ENCODE results near the gene HBG1. TPM values are rescaled to one million over a fixed set of nuclear protein-coding genes. Genes with fewer than 3 reads are reported as not detected.

The HBG1 gene
- total and polyA plus RNA-seq, 2 of the 8 experiments (the other 6 are each of a cell fraction or from before 2014, with no cell fraction given): 0.26 TPM; not detected in 1

DNA sequence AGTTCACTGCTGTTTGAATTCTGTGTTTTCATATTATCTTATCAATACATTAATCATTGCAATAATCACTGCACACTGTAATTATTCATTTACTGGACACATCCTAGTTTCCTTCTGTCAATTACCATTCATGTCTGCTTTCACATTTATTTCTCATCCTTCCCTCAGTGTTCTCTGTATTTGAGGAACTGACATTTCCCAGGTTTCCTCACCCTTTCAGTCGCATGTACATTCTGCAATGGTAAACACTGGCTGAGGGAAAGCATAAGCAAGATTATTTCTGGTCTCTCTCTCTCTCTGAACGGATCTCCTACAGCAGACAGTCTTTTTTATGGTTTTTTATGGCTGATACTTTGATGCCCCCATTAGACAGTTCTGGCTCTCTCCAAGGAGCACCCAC is 11.2 kb downstream of the HBG1 start:
- Histone ChIP-seq H2AK5ac (ENCODE audit: low read depth, low read length) (no peak overlapping the region), H3K4me2 (ENCODE audit: insufficient read depth in 1 of 2, low read depth in 2 of 2, low read length in 2 of 2) (no peak overlapping the region), H3K23ac (ENCODE audit: insufficient read length) (no peak overlapping the region), H3K9me3 (ENCODE audit: insufficient read depth in 2 of 2, low read depth in 1 of 2, low read length in 1 of 2) (no peaks in the 10 kb centered on the region), H3K4me1 (replicated peaks in 1 of 4; ENCODE audit: control insufficient read depth in 3 of 4, insufficient read depth in 4 of 4, low read length in 3 of 4) (no peaks in the 10 kb centered on the region), H2BK20ac (ENCODE audit: low read length) (no peak overlapping the region), H2AFZ (ENCODE audit: low read length) (no peak overlapping the region), H2BK12ac (ENCODE audit: low read depth, low read length) (no peak overlapping the region), H3K4me3 (ENCODE audit: extremely low read depth in 1 of 4, insufficient read depth in 2 of 4, low read depth in 3 of 4, low read length in 4 of 4) (no peak overlapping the region), H4K20me1 (replicated peaks in 1 of 2; ENCODE audit: control insufficient read depth in 1 of 2, insufficient read depth in 2 of 2, low read length in 2 of 2) (no peaks in the 10 kb centered on the region), H2BK120ac (replicated peaks; ENCODE audit: low read depth, low read length) (no peak overlapping the region), H3K4ac (replicated peaks; ENCODE audit: insufficient read length, low read depth, low read length) (no peak overlapping the region), H3K27ac (ENCODE audit: low read depth, low read length) (no peak overlapping the region), H3K23me2 (ENCODE audit: low read depth, low read length) (no peaks in the 10 kb centered on the region; the same call in 1 of the 2 replicates), H3K79me2 (ENCODE audit: control insufficient read depth in 1 of 2, insufficient read depth in 2 of 2, low read length in 2 of 2) (no peaks in the 10 kb centered on the region), H2BK15ac (ENCODE audit: low read length) (no peak overlapping the region), H4K91ac (replicated peaks; ENCODE audit: insufficient read length, low read length) (no peak overlapping the region), H3K9ac (replicated peaks in 1 of 4; ENCODE audit: extremely low read depth in 1 of 4, low read depth in 3 of 4, low read length in 3 of 4) (no peak overlapping the region), H3K36me3 (ENCODE audit: control insufficient read depth in 2 of 4, insufficient read depth in 4 of 4, low read length in 3 of 4) (no peaks in the 10 kb centered on the region), H3K18ac (ENCODE audit: extremely low read depth, low read length) (no peak overlapping the region), H3K27me3 (replicated peaks in 1 of 4; ENCODE audit: control insufficient read depth in 3 of 4, extremely low read depth in 1 of 4, insufficient read depth in 3 of 4, low read length in 3 of 4) (no peaks in the 10 kb centered on the region), H4K8ac (ENCODE audit: extremely low read depth, insufficient read depth, low read length) (no peak overlapping the region), H3K56ac (replicated peaks; ENCODE audit: insufficient read length, low read depth, low read length) (no peak overlapping the region), H4K5ac (ENCODE audit: insufficient read length, low read depth, low read length) (no peak overlapping the region), H3K79me1 (ENCODE audit: low read depth, low read length) (no peaks in the 10 kb centered on the region), H3K14ac (ENCODE audit: insufficient read length) (no peak overlapping the region), H2BK5ac (ENCODE audit: low read depth, low read length) (no peak overlapping the region)
- DNase-seq (ENCODE audit: low read depth in 1 of 2, low spot score in 2 of 2) (no peak), FAIRE-seq (no peak)
- ChIA-PET CTCF (ENCODE audit: partially characterized antibody) (interaction anchor here (0.8 kb wide), 1 partner anchor 52 kb away, joined by 3 read pairs; no protein-coding TSS in a partner anchor), POLR2A (ENCODE audit: partially characterized antibody) (no interaction called here)
- 88% methylated on average over 2 of the region's 2 CpGs; no CpG with 5 or more reads in 1 of the 2 experiments for WGBS, 2 experiments (ENCODE audit: extremely low coverage in 1 of 2, insufficient coverage in 1 of 2, insufficient read length in 1 of 2, insufficient replicate concordance in 2 of 2, low coverage in 1 of 2, low lambda C conversion rate in 2 of 2, missing lambda C conversion rate in 1 of 2)
- TF ChIP-seq ASH2L (IDR thresholded peaks at IDR 0.05; ENCODE audit: low read length): no peak
- no peak for TF ChIP-seq TAF7 (optimal IDR thresholded peaks at IDR 0.05; ENCODE audit: borderline replicate concordance, low read depth, low read length)
- no peak for TF ChIP-seq EP300 (IDR thresholded peaks at IDR 0.05; ENCODE audit: borderline replicate concordance in 1 of 2, low read depth in 2 of 2, low read length in 2 of 2)
- no peak for TF ChIP-seq SP2 (IDR thresholded peaks at IDR 0.05; ENCODE audit: low read length)
- no peak for TF ChIP-seq TAF1 (IDR thresholded peaks at IDR 0.05; ENCODE audit: low read depth, low read length)
- no peak for TF ChIP-seq HDAC2 (IDR thresholded peaks at IDR 0.05; ENCODE audit: borderline replicate concordance in 1 of 2, low read depth in 2 of 2, low read length in 2 of 2)
- TF ChIP-seq, protein P1, sequence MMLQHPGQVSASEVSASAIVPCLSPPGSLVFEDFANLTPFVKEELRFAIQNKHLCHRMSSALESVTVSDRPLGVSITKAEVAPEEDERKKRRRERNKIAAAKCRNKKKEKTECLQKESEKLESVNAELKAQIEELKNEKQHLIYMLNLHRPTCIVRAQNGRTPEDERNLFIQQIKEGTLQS (IDR thresholded peaks at IDR 0.05; ENCODE audit: insufficient read depth, low read depth, low read length): no peak
- TF ChIP-seq, protein P2, sequence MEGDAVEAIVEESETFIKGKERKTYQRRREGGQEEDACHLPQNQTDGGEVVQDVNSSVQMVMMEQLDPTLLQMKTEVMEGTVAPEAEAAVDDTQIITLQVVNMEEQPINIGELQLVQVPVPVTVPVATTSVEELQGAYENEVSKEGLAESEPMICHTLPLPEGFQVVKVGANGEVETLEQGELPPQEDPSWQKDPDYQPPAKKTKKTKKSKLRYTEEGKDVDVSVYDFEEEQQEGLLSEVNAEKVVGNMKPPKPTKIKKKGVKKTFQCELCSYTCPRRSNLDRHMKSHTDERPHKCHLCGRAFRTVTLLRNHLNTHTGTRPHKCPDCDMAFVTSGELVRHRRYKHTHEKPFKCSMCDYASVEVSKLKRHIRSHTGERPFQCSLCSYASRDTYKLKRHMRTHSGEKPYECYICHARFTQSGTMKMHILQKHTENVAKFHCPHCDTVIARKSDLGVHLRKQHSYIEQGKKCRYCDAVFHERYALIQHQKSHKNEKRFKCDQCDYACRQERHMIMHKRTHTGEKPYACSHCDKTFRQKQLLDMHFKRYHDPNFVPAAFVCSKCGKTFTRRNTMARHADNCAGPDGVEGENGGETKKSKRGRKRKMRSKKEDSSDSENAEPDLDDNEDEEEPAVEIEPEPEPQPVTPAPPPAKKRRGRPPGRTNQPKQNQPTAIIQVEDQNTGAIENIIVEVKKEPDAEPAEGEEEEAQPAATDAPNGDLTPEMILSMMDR (IDR thresholded peaks at IDR 0.05; ENCODE audit: control extremely low read depth in 1 of 3, insufficient read depth in 1 of 3, low read depth in 1 of 3, low read length in 3 of 3): no peak
- no peak for TF ChIP-seq CBX8 (IDR thresholded peaks at IDR 0.05; ENCODE audit: borderline replicate concordance, low read depth, low read length)
- TF ChIP-seq RXRA (IDR thresholded peaks at IDR 0.05; ENCODE audit: insufficient read depth, low read depth, low read length): no peak

Data from H1 (cell line).